OCI-LY1 (cell line): ENCODE data around the gene ME1.

Experiments used
- CTCF ChIP-seq: fragments of 200-600 bp; sonication (generic), shearing (Covaris generic); IDR thresholded peaks from 2 replicates; pipeline ENCODE4 v1.5.1; 2017; ENCODE audit warnings: mild to moderate bottlenecking, antibody characterized with exemption, low read length, moderate library complexity, mixed read lengths
- EZH2 ChIP-seq: fragments of 200-600 bp; sonication (generic), shearing (Covaris generic); IDR thresholded peaks from 2 replicates; pipeline ENCODE4 v1.8.0; 2017; ENCODE audit warnings: borderline replicate concordance, mixed run types, mild to moderate bottlenecking, antibody characterized with exemption, low read length, moderate library complexity, mixed read lengths

- TF ChIP-seq CTCF (no peak), EZH2 (no peak)
Observed at GRCh38 chr6:83370567-83370966, 60.3 kb downstream of the ME1 start.
